HG03135 (cell line): ENCODE results near the gene LGALS7B.
"Not testable (repeated sequence)": the region's sequence is repeated elsewhere in the genome, so short reads cannot be mapped to it uniquely, and the experiment has no call there.

Experiments used
- ATAC-seq: cut with Tn5 transposase; IDR thresholded peaks from one replicate; pipeline ENCODE4 v1.9.1; 2021; ENCODE audit warnings: mild to moderate bottlenecking, moderate library complexity; ENCODE audit not compliant: unreplicated experiment

Gene LGALS7B

DNA sequence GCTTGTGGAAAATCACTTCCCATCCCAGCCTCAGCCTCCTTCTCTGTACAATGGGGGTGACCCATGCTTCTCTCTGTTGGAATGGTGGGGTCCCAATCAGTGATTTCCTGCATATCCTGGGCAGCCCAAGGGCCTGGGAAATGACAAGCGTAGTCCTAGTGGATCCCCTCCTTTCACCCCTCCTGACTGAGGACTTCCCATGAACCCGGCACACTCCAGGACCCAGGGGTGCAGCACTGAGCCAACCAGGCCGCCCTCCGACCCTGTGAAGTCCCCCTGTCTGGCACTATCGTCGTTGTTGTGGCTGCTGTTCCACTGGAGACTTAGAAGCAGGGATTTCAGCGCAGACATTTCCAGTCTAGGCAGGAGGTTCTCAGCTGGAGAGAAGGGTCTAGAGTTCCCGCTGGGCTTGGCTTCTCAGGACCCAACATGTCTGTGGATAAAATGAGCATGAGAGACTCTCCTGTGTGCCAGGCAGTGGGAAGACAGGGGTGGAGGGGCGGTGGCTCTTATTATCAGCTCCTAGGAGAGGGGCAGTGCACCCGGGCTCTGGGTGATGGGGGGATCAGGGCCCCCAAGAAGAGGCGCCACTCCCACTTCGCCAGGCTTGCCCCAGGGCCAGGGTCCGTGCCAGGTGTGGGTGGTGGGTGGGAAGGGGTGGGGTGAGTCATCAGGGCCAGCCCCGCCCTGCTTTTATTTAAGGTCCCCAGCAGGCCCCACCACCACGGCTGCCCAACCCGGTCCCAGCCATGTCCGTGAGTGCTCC is at the start of gene LGALS7B:
Gene LGALS7B (plus strand): TSS at position 723 of the 766 bp plus-strand sequence. CDS start 27 bp downstream, at position 750.
- no peak for ATAC-seq

DNA sequence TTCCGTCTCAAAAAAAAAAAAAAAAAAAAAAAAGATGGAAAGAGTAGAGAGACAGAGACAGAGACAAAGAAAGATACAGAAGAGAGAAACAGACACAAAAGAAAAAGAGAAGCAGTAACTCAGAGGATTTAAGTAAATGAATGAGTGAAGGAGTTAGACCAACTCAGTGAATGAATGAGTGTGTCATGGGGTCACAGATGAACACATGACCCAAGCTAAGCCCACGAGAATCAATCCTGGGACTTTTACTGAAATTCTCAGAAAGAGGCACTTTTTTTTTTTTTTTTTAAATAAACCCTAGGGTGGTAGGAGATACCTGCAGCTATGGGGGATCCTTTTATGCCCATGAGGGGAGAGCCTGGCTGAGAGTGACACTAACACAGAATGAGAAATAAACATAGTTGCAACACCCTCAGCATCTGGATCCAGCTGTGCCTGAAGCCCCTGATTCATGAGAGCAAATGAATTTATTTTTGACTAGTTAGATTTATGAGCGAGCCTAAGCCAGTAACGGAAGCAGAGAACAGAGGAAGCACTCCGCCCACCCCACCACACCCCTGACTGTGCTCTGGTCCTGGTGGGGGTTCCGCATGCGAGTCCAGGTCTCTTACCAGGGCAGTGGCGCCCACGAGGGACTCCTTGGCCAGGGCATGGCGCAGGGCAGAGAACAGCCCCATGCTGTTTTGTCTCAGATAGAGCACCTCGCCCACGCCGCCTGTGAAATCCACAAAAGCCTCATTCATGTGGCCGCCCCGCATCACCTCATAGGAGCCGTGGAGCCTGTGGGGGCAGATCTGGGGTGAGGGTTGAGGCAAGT is 49.4 kb upstream of the LGALS7B start:
- no peak for ATAC-seq

DNA sequence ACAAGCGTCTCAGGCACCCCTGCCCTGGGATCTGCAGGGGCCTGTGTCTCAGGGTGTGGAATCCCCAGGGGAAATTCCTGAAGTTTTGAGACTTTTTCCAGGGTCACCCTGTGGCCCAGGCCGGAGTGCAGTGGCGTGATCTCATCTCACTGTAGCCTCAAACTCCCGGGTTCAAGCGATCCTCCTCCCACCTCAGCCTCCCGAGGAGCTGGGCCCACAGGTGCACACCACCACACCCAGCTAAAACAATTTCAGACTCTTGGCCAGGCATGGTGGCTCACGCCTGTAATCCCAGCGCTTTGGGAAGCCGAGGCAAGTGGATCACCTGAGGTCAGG is 48.8 kb upstream of the LGALS7B start:
- ATAC-seq = no peak

DNA sequence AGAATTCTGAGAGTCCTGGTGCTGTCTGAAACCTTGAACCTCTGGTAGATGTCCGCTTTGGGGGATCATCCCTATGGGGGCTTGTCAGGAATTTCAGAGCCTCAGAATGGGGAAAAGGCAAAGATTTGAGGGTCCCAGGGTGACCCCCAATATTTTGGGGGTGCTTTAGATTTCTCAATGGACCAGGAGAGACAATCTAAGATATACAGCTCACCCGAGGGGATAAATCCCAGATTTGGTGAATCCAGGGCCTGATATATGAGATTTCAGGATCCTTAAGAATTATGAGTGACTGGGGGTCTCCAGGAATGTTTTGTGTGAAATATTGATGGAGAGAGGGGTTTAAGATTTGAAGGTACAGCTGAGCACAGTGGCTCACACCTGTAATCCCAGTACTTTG is 48.1 kb upstream of the LGALS7B start:
- ATAC-seq = no peak

- no peak for ATAC-seq
Observed at GRCh38 chr19:38741670-38742069, 47.3 kb upstream of the LGALS7B start.

DNA sequence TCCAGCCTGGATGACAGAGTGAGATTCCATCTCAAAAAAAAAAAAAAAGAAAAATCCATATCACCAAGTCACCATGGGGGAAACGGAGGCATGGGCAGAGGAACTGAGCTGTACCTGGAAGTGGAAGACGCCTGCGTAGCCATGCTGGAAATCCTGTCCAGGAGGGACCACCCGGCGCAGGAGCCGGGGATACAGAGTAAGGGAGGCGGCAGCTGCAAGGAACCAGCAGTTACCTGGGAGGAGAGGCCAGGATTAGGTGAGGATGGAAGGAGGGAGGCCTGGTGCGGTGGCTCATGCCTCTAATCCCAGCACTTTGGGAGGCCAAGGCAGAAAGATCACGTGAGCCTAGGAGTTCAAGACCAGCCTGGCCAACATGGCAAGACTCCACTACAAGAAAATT is 46.7 kb upstream of the LGALS7B start:
- ATAC-seq = no peak

- ATAC-seq = no peak
Observed at GRCh38 chr19:38742906-38743305, 46.1 kb upstream of the LGALS7B start.

- no peak for ATAC-seq
Observed at GRCh38 chr19:38743394-38744297, 45.4 kb upstream of the LGALS7B start.

GRCh38 chr19:38744298-38744681 is 44.7 kb upstream of the LGALS7B start, which contains the start of gene CAPN12:
Gene CAPN12, minus strand, starts transcription at chr19:38744474. Its CDS starts 309 bp downstream, at chr19:38744165.
- ATAC-seq = no peak

- ATAC-seq = no peak
Observed at GRCh38 chr19:38744874-38745273, 44.1 kb upstream of the LGALS7B start.

- ATAC-seq = no peak
Observed at GRCh38 chr19:38745316-38745715, 43.7 kb upstream of the LGALS7B start.

DNA sequence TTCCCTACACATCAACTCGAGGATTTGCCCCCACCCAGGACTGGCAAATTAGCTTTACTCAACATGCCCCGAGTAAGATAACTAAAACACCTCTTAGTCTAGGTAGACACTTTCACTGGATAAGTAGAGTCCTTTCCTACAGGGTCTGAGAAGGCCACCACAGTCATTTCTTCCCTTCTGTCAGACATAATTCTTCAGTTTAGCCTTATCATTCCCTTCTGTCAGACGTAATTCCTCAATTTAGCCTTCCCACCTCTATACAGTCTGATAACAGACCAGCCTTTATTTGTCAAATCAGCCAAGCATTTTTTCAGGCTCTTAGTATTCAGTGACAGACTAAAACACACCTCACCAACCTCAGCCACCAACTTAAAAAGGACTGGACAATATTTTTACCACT is 35.2 kb upstream of the LGALS7B start:
- not testable (repeated sequence) for ATAC-seq

DNA sequence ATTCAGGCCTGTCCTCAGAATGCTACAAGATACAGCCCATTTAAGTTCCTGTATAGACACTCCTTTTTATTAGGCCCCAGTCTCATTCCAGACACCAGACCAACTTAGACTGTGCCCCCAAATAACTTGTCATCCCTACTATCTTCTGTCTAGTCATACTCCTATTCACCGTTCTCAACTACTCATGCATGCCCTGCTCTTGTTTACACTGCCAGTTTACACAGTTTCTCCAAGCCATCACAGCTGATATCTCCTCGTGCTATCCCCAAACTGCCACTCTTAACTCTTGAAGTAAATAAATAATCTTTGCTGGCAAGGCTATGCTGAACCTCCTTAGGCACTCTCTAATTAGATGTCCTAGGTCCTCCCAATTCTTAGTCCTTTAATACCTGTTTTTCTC is 34.8 kb upstream of the LGALS7B start:
- ATAC-seq = not testable (repeated sequence)

DNA sequence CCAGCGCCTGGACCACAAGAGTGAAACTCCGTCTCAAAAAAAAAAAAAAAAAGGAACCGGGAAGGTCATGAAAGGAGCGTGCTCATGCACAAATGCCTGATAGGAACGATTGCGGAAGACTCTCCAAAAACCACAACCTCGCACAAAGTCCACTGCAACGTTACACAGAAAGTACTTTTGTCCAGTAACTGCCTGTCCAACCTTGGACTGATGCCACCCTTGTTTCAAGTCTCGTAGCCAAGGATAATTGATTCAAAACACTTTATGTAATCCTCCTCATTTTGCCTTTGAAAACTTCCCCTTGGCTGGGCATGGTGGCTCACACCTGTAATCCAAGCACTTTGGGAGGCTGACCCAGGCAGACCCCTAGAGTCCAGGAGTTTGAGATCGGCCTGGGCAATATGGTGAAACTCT is 29.4 kb upstream of the LGALS7B start:
- ATAC-seq = no peak

DNA sequence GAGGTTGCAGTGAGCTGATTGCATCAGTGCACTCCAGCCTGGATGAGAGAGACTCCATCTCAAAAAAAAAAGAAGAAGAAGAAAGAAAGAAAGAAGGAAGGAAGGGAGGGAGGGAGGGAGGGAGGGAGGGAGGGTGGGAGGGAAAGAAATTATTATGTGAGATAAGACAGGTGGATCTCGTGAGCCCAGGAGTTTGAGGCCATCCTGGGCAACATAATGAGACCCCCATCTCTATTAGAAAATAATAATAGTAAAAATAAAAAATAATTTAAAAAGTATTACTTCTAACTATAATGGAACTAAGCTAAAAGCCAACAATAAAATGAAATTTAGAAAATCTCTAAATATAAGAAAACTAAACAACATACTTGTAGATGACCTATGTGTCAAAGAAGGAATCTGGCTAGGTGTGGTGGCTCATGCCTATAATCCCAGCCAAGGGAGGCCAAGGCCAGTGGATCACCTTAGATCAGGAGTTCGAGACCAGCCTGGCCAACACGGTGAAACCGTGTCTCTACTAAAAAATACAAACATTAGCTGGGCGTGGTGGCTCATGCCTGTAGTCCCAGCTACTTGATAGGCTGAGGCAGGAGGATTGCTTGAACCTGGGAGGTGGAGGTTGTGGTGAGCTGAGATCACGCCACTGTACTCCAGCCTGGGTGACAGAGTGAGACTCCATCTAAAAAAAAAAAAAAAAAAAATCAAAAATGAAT is 28.0 kb upstream of the LGALS7B start:
- ATAC-seq = not testable (repeated sequence)

- not testable (repeated sequence) for ATAC-seq
Observed at GRCh38 chr19:38761884-38762389, 27.1 kb upstream of the LGALS7B start.

DNA sequence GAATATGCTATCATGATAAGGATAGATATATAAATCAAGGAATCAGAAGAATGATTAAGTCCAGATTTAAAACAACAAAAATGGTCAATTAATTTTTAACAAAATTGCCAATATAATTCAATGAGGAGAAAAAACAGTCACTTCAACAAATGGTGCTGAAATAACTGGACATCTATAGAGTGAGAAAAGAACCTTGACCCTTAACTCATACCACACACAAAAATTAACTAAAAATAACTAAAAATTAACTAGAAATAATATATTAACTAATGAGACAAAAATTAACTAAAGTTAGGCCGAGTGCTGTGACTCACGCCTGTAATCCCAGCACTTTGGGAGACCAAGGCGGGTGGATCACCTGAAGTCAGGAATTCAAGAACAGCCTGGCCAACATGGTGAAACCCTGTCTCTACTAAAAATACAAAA is 25.2 kb upstream of the LGALS7B start:
- no peak for ATAC-seq

DNA sequence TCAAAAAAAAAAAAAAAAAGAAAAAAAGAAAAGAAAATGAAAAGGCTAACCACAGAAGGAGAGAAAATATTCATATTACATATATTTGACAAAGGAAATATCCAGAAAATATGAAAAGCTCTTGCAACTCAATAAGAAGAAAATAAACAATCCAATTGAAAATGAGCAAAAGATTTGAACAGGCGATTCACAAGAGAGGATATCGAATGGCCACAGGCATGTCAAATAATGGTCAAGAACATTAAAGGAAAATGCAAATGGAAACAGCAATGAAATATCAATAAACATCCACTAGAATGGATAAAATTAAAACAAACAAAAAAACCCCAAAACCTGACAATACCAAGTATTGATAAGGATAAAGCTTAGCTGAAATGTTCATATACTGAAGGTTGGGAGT is 23.8 kb upstream of the LGALS7B start:
- ATAC-seq = no peak

- no peak for ATAC-seq
Observed at GRCh38 chr19:38766276-38767047, 22.5 kb upstream of the LGALS7B start.
